HCT116 (cell line): ENCODE measurements around the gene GTF3C5. TPM values are rescaled to one million over a fixed set of nuclear protein-coding genes. Genes with fewer than 3 reads are reported as not detected.

Experiments
- ATAC-seq: fragments of 200-7000 bp; cut with Tn5 transposase; 2 replicates; pipeline ENCODE4 v1.9.1; 2020; ENCODE audit warnings: mild to moderate bottlenecking, moderate library complexity
- BruUV-seq: library from RNA; stranded (reverse); fragments of 400-500 nt; replicated peaks from 2 replicates; lab custom pipeline; 2021; lab: Mats Ljungman, UMichigan
- CTCF ChIA-PET: fragments of 300-600 bp; sonication (Branson Sonifier 250); formaldehyde crosslinking; loops from one replicate; lab custom pipeline; 2021; ENCODE audit warnings: antibody characterized with exemption; lab: Charles Lee
- POLR2A ChIA-PET: fragments of 300-600, 350-600 bp; sonication (Branson Sonifier 250); formaldehyde crosslinking; loops from one replicate; lab custom pipeline; 2021; ENCODE audit warnings: antibody characterized with exemption; lab: Charles Lee
- RAD21 ChIA-PET, 2 experiments: fragments of 300-600 bp; sonication (Branson Sonifier 250); formaldehyde crosslinking; loops; one replicate each; lab custom pipeline; 2023; ENCODE audit warnings: low total read pairs in 2 of 2; ENCODE audit not compliant: uncharacterized antibody in 2 of 2, unreplicated experiment in 2 of 2, low non-redundant PET in 1 of 2; lab: Charles Lee
- DNase-seq: peaks from one replicate; pipeline ENCODE4 v3.0.0-alpha.2; 2010; ENCODE audit warnings: low read depth, low spot score
- H2AFZ ChIP-seq: fragments of 200-600 bp; shearing (Covaris generic), sonication (generic); 2 replicates; pipeline ENCODE4 v1.6.1; 2017; ENCODE audit warnings: low read depth, mixed run types, mixed read lengths, antibody characterized with exemption, low read length; ENCODE audit not compliant: poor library complexity, severe bottlenecking
- H3K27ac ChIP-seq: 2 replicates; pipeline ENCODE4 v1.5.1; 2012; ENCODE audit warnings: low read depth, low read length
- H3K27me3 ChIP-seq: fragments of 200-600 bp; sonication (generic); 2 replicates; pipeline ENCODE4 v1.6.1; 2016; ENCODE audit warnings: mixed run types, low read length, mixed read lengths; ENCODE audit not compliant: insufficient read depth
- H3K36me3 ChIP-seq, 2 experiments: fragments of 200-500 bp in 1 of 2; fragments of 200-600 bp in 1 of 2; sonication (Bioruptor generic) in 1 of 2; sonication (generic) in 1 of 2; 2 replicates each; pipeline versions ENCODE4 v1.5.1 to v1.6.1; 2014 to 2016; ENCODE audit warnings: low read length in 2 of 2, inconsistent platforms in 1 of 2, mixed read lengths in 1 of 2, mixed run types in 1 of 2; ENCODE audit not compliant: insufficient read depth in 2 of 2, control insufficient read depth in 1 of 2
- H3K4me1 ChIP-seq, 2 experiments: fragments of 200-600 bp in 1 of 2; sonication (generic) in 1 of 2; 2 replicates each; pipeline versions ENCODE4 v1.5.1 to v1.6.1; 2012 to 2017; ENCODE audit warnings: low read length in 2 of 2, inconsistent platforms in 1 of 2, mild to moderate bottlenecking in 1 of 2, mixed read lengths in 1 of 2, mixed run types in 1 of 2, moderate library complexity in 1 of 2; ENCODE audit not compliant: insufficient read depth in 2 of 2, control insufficient read depth in 1 of 2
- H3K4me2 ChIP-seq: fragments of 200-600 bp; sonication (generic); 2 replicates; pipeline ENCODE4 v1.6.1; 2017; ENCODE audit warnings: mixed run types, low read length, mixed read lengths
- H3K4me3 ChIP-seq, 2 experiments: fragments of 200-600 bp in 1 of 2; sonication (generic) in 1 of 2; replicated peaks in 1 of 2; 2 replicates each; pipeline ENCODE4 v1.5.1; 2011 to 2016; ENCODE audit warnings: low read length in 2 of 2, control low read depth in 1 of 2, low read depth in 1 of 2, mild to moderate bottlenecking in 1 of 2, mixed read lengths in 1 of 2, mixed run types in 1 of 2
- H3K79me2 ChIP-seq: fragments of 200-600 bp; sonication (generic); 2 replicates; pipeline ENCODE4 v1.6.1; 2017; ENCODE audit warnings: mild to moderate bottlenecking, mixed run types, low read length, moderate library complexity, mixed read lengths; ENCODE audit not compliant: insufficient read depth
- H3K9ac ChIP-seq: fragments of 200-600 bp; sonication (generic); 2 replicates; pipeline ENCODE4 v1.6.1; 2016; ENCODE audit warnings: low read length, mixed read lengths
- H3K9me2 ChIP-seq: fragments of 200-600 bp; sonication (generic), shearing (Covaris generic); 2 replicates; pipeline ENCODE4 v1.6.1; 2017; ENCODE audit warnings: mixed run types, mild to moderate bottlenecking, moderate library complexity; ENCODE audit not compliant: insufficient read depth
- H3K9me3 ChIP-seq, 2 experiments: fragments of 200-500 bp in 1 of 2; fragments of 200-600 bp in 1 of 2; sonication (Bioruptor generic) in 1 of 2; sonication (generic) in 1 of 2; 2 replicates each; pipeline ENCODE4 v1.6.1; 2014 to 2017; ENCODE audit warnings: low read length in 2 of 2, mixed read lengths in 2 of 2, inconsistent platforms in 1 of 2, low read depth in 1 of 2, mild to moderate bottlenecking in 1 of 2, mixed run types in 1 of 2, moderate library complexity in 1 of 2; ENCODE audit not compliant: control insufficient read depth in 1 of 2, insufficient read depth in 1 of 2
- H4K20me1 ChIP-seq: fragments of 200-600 bp; sonication (generic), shearing (Covaris generic); 2 replicates; pipeline ENCODE4 v1.6.1; 2017; ENCODE audit warnings: mixed run types, mild to moderate bottlenecking, moderate library complexity; ENCODE audit not compliant: insufficient read depth
- EGR1 ChIP-seq: IDR thresholded peaks from 2 replicates; pipeline ENCODE4 v1.6.1; 2012; ENCODE audit warnings: low read depth
- EZH2 ChIP-seq: fragments of 200-600 bp; sonication (generic); IDR thresholded peaks from 2 replicates; pipeline ENCODE4 v1.6.1; 2017; ENCODE audit warnings: antibody characterized with exemption, mixed run types
- EZH2phosphoT487 ChIP-seq: fragments of 200-600 bp; IDR thresholded peaks from 2 replicates; pipeline ENCODE4 v1.6.1; 2018; ENCODE audit warnings: antibody characterized with exemption, borderline replicate concordance
- FOSL1 ChIP-seq: IDR thresholded peaks from 2 replicates; pipeline ENCODE4 v1.6.1; 2012; ENCODE audit warnings: low read depth
- intact Hi-C: fragments of 100-400 bp; cut with micrococcal nuclease; formaldehyde crosslinking; loops from 2 replicates; pipeline ENCODE4 v1.10.0; 2022
- total RNA-seq: library from RNA; stranded (reverse); gene quantifications from one replicate; pipeline ENCODE4 v1.2.1, GENCODE V29; 2021; ENCODE audit not compliant: unreplicated experiment
- TF ChIP-seq, protein P1 (sequence below), 3 experiments: fragments of 200-600 bp in 1 of 3; sonication (generic) in 1 of 3; IDR thresholded peaks in 2 of 3; conservative IDR thresholded peaks in 1 of 3; 2 replicates each; pipeline ENCODE4 v1.5.1; 2012 to 2017; ENCODE audit warnings: low read depth in 2 of 3, low read length in 2 of 3, antibody characterized with exemption in 1 of 3, borderline replicate concordance in 1 of 3, control low read depth in 1 of 3, mild to moderate bottlenecking in 1 of 3, mixed read lengths in 1 of 3, mixed run types in 1 of 3, moderate library complexity in 1 of 3; ENCODE audit not compliant: insufficient read depth in 1 of 3
- TF ChIP-seq, protein P2 (sequence below): IDR thresholded peaks from 2 replicates; pipeline ENCODE4 v1.6.1; 2011; ENCODE audit warnings: mild to moderate bottlenecking, low read length, moderate library complexity; ENCODE audit not compliant: insufficient replicate concordance; ENCODE audit errors: extremely low read depth

GTF3C5 gene
- total RNA-seq, 1 experiment from 2014 or later, result 95.1 TPM

DNA sequence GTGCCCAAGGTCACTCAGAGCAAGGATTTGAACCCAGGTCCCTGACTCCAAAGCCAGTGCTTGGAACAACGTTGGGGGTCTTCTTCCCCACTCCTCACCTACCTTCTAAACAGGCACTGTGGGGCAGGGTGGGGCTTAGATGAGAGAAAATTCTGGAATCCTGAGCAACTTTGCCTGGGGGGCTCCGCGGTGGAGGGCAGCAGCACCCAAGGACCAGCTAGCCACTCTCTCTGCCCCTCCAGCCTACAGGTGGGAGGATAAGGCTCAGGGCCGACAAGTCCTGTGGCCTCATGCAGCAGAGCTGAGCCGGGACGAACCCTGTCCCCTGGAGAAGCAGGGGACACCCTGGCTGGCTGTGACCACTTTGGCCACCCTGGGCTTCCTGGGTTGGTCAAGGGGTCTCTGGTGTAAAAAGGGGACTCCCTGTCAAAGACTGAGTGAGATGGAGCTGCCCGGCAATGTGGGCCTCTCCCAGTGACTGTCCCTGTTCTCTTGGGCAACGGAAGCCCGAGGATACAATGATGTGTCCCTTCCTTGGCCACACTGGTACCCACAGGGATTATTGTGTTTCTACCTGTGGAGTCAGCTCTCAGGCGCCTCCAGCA lies 57.5 kb downstream of the GTF3C5 start:
- TF ChIP-seq, protein P1, sequence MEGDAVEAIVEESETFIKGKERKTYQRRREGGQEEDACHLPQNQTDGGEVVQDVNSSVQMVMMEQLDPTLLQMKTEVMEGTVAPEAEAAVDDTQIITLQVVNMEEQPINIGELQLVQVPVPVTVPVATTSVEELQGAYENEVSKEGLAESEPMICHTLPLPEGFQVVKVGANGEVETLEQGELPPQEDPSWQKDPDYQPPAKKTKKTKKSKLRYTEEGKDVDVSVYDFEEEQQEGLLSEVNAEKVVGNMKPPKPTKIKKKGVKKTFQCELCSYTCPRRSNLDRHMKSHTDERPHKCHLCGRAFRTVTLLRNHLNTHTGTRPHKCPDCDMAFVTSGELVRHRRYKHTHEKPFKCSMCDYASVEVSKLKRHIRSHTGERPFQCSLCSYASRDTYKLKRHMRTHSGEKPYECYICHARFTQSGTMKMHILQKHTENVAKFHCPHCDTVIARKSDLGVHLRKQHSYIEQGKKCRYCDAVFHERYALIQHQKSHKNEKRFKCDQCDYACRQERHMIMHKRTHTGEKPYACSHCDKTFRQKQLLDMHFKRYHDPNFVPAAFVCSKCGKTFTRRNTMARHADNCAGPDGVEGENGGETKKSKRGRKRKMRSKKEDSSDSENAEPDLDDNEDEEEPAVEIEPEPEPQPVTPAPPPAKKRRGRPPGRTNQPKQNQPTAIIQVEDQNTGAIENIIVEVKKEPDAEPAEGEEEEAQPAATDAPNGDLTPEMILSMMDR (IDR thresholded peaks at IDR 0.05 in 2 of 3, conservative IDR thresholded peaks at IDR 0.05 in 1 of 3; ENCODE audit: borderline replicate concordance in 1 of 3, insufficient read depth in 1 of 3, low read depth in 2 of 3, low read length in 2 of 3), result no peak
- H2AFZ ChIP-seq, result no peak overlapping the region
- no peaks in the 10 kb centered on the region for H4K20me1 ChIP-seq
- BruUV-seq, result no TSS peak
- H3K79me2 ChIP-seq, result no peaks in the 10 kb centered on the region
- no peak overlapping the region for H3K4me2 ChIP-seq
- POLR2A ChIA-PET, result no interaction called here
- CTCF ChIA-PET, result no interaction called here
- no peak overlapping the region for H3K4me3 ChIP-seq
- DNase-seq (no peak), ATAC-seq (no peak)
- no peak overlapping the region for H3K9ac ChIP-seq
- H3K9me2 ChIP-seq, result no peaks in the 10 kb centered on the region
- RAD21 ChIA-PET, result no interaction called here
- intact Hi-C loops, result no loop called here
- H3K9me3 ChIP-seq, result no peaks in the 10 kb centered on the region
- H3K36me3 ChIP-seq, result no peaks in the 10 kb centered on the region
- H3K27me3 ChIP-seq, result no peaks in the 10 kb centered on the region
- no peaks in the 10 kb centered on the region for H3K4me1 ChIP-seq
- no peak overlapping the region for H3K27ac ChIP-seq

DNA sequence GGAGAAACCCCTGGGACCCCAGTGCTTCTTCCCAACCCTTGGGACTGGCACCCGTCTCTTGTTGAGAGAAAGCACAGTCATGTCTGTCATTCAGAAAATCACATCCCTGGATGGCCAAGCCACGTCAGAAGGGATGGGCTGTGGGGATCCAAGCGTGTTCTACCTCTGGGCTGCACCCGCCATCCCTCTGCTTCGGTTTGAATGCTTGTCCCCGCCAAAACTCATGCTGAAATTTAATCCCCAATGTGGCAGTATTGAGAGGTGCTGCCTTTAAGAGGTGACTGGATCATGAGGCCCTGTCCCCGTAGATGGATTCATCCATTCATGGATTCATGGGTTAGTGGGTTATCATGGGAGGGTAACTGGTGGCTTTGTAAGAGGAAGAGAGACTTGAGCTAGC lies 58.0 kb downstream of the GTF3C5 start:
- RAD21 ChIA-PET, result no interaction called here
- BruUV-seq, result no TSS peak

More for the DNA sequence above, 58.0 kb downstream of the GTF3C5 start:
- Histone ChIP-seq H3K9me2 (no peaks in the 10 kb centered on the region), H3K79me2 (no peaks in the 10 kb centered on the region), H3K36me3 (no peaks in the 10 kb centered on the region), H3K27me3 (no peaks in the 10 kb centered on the region), H4K20me1 (no peaks in the 10 kb centered on the region), H3K9ac (no peak overlapping the region), H2AFZ (no peak overlapping the region), H3K9me3 (no peaks in the 10 kb centered on the region), H3K27ac (no peak overlapping the region), H3K4me1 (no peaks in the 10 kb centered on the region), H3K4me2 (no peak overlapping the region), H3K4me3 (no peak overlapping the region)
- ATAC-seq, result no peak
- ChIA-PET CTCF (no interaction called here), POLR2A (no interaction called here)
- intact Hi-C loops, result no loop called here
- DNase-seq, result no peak
- no peak for TF ChIP-seq EZH2phosphoT487
- no peak for TF ChIP-seq EGR1
- TF ChIP-seq FOSL1, result no peak
- no peak for TF ChIP-seq EZH2
- TF ChIP-seq, protein P2, sequence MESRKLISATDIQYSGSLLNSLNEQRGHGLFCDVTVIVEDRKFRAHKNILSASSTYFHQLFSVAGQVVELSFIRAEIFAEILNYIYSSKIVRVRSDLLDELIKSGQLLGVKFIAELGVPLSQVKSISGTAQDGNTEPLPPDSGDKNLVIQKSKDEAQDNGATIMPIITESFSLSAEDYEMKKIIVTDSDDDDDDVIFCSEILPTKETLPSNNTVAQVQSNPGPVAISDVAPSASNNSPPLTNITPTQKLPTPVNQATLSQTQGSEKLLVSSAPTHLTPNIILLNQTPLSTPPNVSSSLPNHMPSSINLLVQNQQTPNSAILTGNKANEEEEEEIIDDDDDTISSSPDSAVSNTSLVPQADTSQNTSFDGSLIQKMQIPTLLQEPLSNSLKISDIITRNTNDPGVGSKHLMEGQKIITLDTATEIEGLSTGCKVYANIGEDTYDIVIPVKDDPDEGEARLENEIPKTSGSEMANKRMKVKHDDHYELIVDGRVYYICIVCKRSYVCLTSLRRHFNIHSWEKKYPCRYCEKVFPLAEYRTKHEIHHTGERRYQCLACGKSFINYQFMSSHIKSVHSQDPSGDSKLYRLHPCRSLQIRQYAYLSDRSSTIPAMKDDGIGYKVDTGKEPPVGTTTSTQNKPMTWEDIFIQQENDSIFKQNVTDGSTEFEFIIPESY, result no peak
- TF ChIP-seq, all 23 proteins: peak for 0
